ENCODE data around the gene PRKAB1. TPM values are rescaled to one million over a fixed set of nuclear protein-coding genes. Genes with fewer than 3 reads are reported as not detected.

Gene PRKAB1
- total and polyA plus RNA-seq, 9 of the 15 experiments (the other 6 are each of a cell fraction or from before 2014, with no cell fraction given) = 32.6 to 94.2 (median 63.8) TPM

DNA sequence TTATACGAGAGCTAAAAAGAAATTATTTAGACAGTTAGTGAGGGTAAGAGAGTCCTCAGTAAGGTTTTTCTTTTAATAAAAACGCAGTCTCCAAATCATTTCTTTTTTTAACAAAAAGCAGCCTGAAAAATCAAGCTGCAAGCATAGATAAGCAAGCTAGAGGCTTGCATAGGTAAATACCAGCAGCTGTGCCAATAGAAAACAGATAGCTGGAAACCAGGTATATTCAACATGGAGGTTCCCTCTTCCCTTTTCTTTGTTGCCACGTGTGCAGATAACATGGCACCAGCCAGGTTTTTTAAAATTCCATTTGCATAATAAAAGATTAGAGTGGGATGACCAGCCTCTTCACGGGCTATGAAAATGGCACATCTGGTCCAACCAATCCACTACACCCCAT, 6.1 kb upstream of the PRKAB1 start (continued):
- TF ChIP-seq, protein P1, sequence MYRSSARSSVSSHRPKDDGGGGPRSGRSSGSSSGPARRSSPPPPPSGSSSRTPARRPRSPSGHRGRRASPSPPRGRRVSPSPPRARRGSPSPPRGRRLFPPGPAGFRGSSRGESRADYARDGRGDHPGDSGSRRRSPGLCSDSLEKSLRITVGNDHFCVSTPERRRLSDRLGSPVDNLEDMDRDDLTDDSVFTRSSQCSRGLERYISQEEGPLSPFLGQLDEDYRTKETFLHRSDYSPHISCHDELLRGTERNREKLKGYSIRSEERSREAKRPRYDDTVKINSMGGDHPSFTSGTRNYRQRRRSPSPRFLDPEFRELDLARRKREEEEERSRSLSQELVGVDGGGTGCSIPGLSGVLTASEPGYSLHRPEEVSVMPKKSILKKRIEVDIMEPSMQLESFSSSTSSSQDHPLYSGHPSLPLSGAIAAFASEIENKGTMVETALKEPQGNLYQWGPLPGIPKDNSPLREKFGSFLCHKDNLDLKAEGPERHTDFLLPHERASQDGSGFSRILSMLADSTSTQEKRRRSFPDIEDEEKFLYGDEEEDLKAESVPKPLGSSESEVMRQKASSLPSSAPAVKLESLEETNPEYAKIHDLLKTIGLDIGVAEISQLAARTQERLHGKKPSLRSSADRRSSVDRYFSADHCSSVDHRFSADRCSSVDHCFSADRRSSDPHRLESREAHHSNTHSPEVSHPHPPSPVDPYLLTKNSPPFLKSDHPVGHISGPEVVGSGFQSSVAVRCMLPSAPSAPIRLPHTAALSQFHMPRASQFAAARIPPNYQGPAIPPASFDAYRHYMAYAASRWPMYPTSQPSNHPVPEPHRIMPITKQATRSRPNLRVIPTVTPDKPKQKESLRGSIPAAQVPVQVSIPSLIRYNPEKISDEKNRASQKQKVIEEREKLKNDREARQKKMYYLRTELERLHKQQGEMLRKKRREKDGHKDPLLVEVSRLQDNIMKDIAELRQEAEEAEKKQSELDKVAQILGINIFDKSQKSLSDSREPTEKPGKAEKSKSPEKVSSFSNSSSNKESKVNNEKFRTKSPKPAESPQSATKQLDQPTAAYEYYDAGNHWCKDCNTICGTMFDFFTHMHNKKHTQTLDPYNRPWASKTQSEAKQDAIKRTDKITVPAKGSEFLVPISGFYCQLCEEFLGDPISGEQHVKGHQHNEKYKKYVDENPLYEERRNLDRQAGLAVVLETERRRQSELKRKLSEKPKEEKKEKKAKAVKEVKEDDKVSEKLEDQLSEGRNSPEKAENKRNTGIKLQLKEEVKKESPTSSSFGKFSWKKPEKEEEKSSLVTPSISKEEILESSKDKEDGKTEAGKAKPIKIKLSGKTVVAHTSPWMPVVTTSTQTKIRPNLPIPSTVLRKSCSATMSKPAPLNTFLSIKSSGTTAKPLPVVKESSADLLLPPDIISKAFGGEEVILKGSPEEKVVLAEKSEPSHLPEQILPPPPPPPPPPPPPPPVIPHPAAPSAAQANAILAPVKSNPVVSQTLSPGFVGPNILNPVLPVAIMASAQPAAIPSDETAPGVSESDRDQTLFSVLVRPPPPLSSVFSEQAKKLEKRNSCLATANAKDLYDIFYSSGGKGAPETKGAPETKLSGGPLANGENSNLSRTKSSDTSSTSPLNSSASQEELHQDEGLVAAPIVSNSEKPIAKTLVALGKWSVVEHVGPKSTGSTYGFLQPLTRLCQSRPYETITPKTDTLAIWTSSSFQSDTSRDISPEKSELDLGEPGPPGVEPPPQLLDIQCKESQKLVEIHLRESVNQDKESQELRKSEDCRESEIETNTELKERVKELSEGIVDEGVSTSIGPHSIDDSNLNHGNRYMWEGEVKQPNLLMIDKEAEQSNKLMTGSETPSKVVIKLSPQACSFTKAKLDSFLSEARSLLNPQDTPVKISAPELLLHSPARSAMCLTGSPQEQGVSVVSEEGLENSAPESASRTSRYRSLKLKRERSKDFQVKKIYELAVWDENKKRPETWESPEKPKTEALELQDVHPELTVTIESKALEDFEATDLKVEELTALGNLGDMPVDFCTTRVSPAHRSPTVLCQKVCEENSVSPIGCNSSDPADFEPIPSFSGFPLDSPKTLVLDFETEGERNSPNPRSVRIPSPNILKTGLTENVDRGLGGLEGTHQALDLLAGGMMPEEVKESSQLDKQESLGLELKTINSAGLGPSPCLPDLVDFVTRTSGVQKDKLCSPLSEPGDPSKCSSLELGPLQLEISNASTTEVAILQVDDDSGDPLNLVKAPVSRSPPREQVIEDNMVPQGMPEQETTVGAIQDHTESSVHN (IDR thresholded peaks at IDR 0.05; ENCODE audit: borderline replicate concordance in 1 of 2, low read depth in 1 of 2) = no peak
- TF ChIP-seq, protein P2, sequence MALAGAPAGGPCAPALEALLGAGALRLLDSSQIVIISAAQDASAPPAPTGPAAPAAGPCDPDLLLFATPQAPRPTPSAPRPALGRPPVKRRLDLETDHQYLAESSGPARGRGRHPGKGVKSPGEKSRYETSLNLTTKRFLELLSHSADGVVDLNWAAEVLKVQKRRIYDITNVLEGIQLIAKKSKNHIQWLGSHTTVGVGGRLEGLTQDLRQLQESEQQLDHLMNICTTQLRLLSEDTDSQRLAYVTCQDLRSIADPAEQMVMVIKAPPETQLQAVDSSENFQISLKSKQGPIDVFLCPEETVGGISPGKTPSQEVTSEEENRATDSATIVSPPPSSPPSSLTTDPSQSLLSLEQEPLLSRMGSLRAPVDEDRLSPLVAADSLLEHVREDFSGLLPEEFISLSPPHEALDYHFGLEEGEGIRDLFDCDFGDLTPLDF (CRISPR knock-in tag; IDR thresholded peaks at IDR 0.05) = no peak
- TF ChIP-seq LEF1 (IDR thresholded peaks at IDR 0.05) (peak; percentile 76; the same call in 1 of the 2 replicates), SRSF1 (IDR thresholded peaks at IDR 0.05; ENCODE audit: low read depth, low read length) (no peak), SMARCB1 (IDR thresholded peaks at IDR 0.05; ENCODE audit: insufficient read length, low read depth) (no peak), ZNF134 (CRISPR knock-in tag; conservative IDR thresholded peaks at IDR 0.05) (no peak), NRF1 (conservative IDR thresholded peaks at IDR 0.05 in 1 of 2, IDR thresholded peaks at IDR 0.05 in 1 of 2) (no peak), HDAC8 (tag; IDR thresholded peaks at IDR 0.05) (no peak), ZKSCAN8 (CRISPR knock-in tag; IDR thresholded peaks at IDR 0.05) (no peak), GTF2E2 (tag; IDR thresholded peaks at IDR 0.05) (no peak), NFIX (CRISPR knock-in tag; IDR thresholded peaks at IDR 0.05; ENCODE audit: low read depth) (no peak), SMAD2 (IDR thresholded peaks at IDR 0.05; ENCODE audit: low read depth, low read length) (no peak), ZNF146 (CRISPR knock-in tag; IDR thresholded peaks at IDR 0.05; ENCODE audit: unreplicated experiment) (no peak)

All from K562 (cell line).